Measurements from ENCODE around the gene TAF6. TPM values are rescaled to one million over a fixed set of nuclear protein-coding genes. Genes with fewer than 3 reads are reported as not detected.
A peak's percentile ranks its signal among the peaks of the same experiment; 100 is the strongest.
"Not testable (repeated sequence)": the region's sequence is repeated elsewhere in the genome, so short reads cannot be mapped to it uniquely, and the experiment has no call there.

Gene TAF6
- total and polyA plus RNA-seq, 7 donors = 26.8 to 58.4 (median 33.5) TPM

- ATAC-seq (peak; percentile 50 to 74 (median 60)), DNase-seq (no peak)
- no peaks in the 10 kb centered on the region for H3K27me3 ChIP-seq (ENCODE audit: insufficient read depth in 3 of 3, low read length in 2 of 3)
- H3K4me3 ChIP-seq = no peak overlapping the region
- no peak overlapping the region for H3K27ac ChIP-seq
- TF ChIP-seq CTCF (IDR thresholded peaks at IDR 0.05) = peak; percentile 63
- 19 to 31% (median 26%) methylated on average over 3 of the region's 3 CpGs for WGBS, 3 donors
- H3K9me3 ChIP-seq = no peaks in the 10 kb centered on the region
- H3K4me1 ChIP-seq = peaks cover 6% of the 10 kb centered on the region
- intact Hi-C loops (cut with DNase I) = no loop called here
- H3K36me3 ChIP-seq (ENCODE audit: insufficient read depth in 1 of 2, low read depth in 1 of 2) = no peaks in the 10 kb centered on the region
These were observed 13.6 kb upstream of the TAF6 start for GRCh38 chr7:100132697-100133151.

- WGBS, 3 donors = 63 to 68% (median 64%) methylated on average over 7 of the region's 7 CpGs
These were observed 13.0 kb upstream of the TAF6 start for GRCh38 chr7:100132126-100132525.

GRCh38 chr7:100130608-100131453 lies 11.7 kb upstream of the TAF6 start:
- intact Hi-C loops (cut with DNase I) = no loop called here
- ATAC-seq (no peak), DNase-seq (peak; percentile 75 to 88)
- no peaks in the 10 kb centered on the region for H3K9me3 ChIP-seq
- no peaks in the 10 kb centered on the region for H3K27me3 ChIP-seq (ENCODE audit: insufficient read depth in 3 of 3, low read length in 2 of 3)
- H3K4me3 ChIP-seq = peak overlapping the region; percentile 12
- H3K36me3 ChIP-seq (ENCODE audit: insufficient read depth in 1 of 2, low read depth in 1 of 2) = no peaks in the 10 kb centered on the region
- peak; percentile 80 for TF ChIP-seq CTCF (IDR thresholded peaks at IDR 0.05)
- H3K4me1 ChIP-seq = peaks cover 12% of the 10 kb centered on the region
- H3K27ac ChIP-seq = no peak overlapping the region
- 13 to 14% (median 14%) methylated on average over 24 of the region's 24 CpGs for WGBS, 3 donors

More at GRCh38 chr7:100132126-100132525, 13.0 kb upstream of the TAF6 start:
- Histone ChIP-seq H3K27ac (no peak overlapping the region), H3K4me3 (no peak overlapping the region), H3K4me1 (peaks cover 7% of the 10 kb centered on the region), H3K27me3 (ENCODE audit: insufficient read depth in 3 of 3, low read length in 2 of 3) (no peaks in the 10 kb centered on the region), H3K36me3 (ENCODE audit: insufficient read depth in 1 of 2, low read depth in 1 of 2) (no peaks in the 10 kb centered on the region), H3K9me3 (no peaks in the 10 kb centered on the region)
- DNase-seq (no peak), ATAC-seq (no peak)
- no peak for TF ChIP-seq CTCF (IDR thresholded peaks at IDR 0.05)
- intact Hi-C loops (cut with DNase I) = no loop called here

GRCh38 chr7:100130220-100130607 lies 11.1 kb upstream of the TAF6 start:
- H3K27me3 ChIP-seq (ENCODE audit: insufficient read depth in 3 of 3, low read length in 2 of 3); intact Hi-C loops (cut with DNase I); ATAC-seq; H3K36me3 ChIP-seq (ENCODE audit: insufficient read depth in 1 of 2, low read depth in 1 of 2); H3K4me3 ChIP-seq; DNase-seq; H3K9me3 ChIP-seq; H3K27ac ChIP-seq: not testable (repeated sequence)
- H3K4me1 ChIP-seq = peaks cover 17% of the 10 kb centered on the region
- WGBS, 3 donors = 92 to 98% (median 92%) methylated on average over 1 of the region's 1 CpG

GRCh38 chr7:100128637-100128963 lies 9.4 kb upstream of the TAF6 start:
- intact Hi-C loops (cut with DNase I) = loop anchor here (5.0 kb wide), 3 partner anchors 36 to 136 kb away; partner anchors contain the start of gene COPS6 (in 1 of the 2)
- DNase-seq = no peak
- no peak for TF ChIP-seq CTCF (IDR thresholded peaks at IDR 0.05)
- no peaks in the 10 kb centered on the region for H3K36me3 ChIP-seq (ENCODE audit: insufficient read depth in 1 of 2, low read depth in 1 of 2)
- H3K4me1 ChIP-seq = peaks cover 17% of the 10 kb centered on the region
- H3K27ac ChIP-seq = no peak overlapping the region
- WGBS, 3 donors = 50 to 68% (median 61%) methylated on average over 1 of the region's 1 CpG
- no peak overlapping the region for H3K4me3 ChIP-seq
- no peaks in the 10 kb centered on the region for H3K9me3 ChIP-seq
- no peak for ATAC-seq
- H3K27me3 ChIP-seq (ENCODE audit: insufficient read depth in 3 of 3, low read length in 2 of 3) = no peaks in the 10 kb centered on the region
